ENCODE measurements around the gene GALNT2.

DNA sequence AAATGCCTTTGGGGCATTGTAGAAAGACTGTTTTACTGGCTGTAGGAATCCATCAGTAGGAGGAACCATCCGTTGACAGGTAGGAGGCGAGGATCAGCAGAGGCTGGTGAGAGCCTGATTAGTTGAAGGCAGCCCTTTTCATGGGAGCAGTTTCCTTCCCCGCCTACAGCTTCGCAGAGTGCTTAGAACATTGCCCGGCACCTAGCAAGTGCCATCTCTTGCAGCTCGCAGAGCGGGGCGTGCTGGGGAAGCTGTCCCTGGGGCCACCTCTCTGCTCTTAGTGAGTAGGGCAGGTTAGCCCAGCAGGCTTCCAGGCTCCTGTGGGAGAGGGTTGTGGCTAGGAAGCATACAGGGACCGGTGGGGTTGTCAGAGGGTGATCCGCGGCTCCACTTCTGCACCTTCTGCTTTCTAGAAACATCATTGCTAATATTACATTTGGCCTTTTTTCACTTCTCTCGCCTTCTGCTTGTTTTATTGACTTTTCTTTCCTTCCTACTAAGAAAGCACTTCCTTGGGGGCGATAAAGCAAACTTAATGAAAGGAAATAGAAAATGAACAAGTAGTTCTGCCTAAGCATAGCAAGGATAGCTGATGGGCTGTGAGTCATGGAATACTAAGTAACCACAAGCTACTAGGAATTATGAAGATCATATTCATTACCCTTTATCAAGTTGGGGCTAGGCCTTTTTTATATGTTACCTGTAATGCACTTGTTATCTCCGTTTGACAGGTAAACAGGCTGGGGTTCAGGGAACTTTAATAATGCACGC lies 176.7 kb downstream of the GALNT2 start:
- no peak for TF ChIP-seq YY1 (IDR thresholded peaks at IDR 0.05; ENCODE audit: insufficient read depth, insufficient read length)
- no peak for TF ChIP-seq ZNF274 (IDR thresholded peaks at IDR 0.05; ENCODE audit: low read depth, low read length)
